Stimulated activated CD4-positive, alpha-beta T cell treated with anti-CD3 and anti-CD28 coated beads, Interleukin-15, amount 100 ng/mL, for 24 hours (primary cell): ENCODE data around the gene UNC119.

ENCODE experiments used
- DNase-seq: peaks from one replicate; pipeline ENCODE4 v3.0.0-alpha.2; 2020

The UNC119 gene

DNA sequence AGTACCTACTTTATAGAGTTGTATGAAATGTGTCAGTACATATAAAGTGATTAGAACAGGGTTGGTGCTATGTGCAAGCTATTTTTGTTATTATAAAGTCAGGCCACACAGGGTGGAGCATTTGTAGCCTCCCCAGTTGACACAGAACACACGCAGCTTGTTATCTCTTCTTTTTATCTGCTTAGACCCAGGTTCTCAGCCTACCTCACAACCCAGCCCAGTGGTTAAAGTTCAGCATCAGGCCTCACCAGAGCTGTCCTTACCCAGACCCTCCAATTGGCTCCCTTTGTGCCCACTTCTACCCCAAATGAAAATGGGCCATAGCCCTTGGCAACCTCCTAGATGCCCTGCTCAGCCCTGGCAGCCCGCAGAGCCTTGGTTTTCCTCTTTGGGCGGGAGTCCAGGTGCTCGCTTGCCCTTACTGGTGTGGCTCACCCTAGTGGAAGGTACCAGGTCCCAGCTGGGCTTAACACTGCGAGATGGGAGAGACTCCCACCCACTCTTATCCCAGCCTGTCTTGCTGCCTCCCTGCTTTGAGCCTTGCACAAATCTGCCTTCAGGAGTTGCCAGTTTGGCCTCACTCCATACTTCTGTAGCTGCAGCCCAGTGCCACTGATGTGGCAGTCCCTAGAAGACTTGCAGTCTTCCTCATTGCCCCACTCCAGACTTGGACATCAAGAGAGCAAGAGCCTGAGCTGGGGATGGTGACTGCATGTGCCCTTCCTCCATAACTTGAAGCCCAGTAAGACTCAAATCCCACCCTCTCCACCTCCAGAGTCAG, 20.0 kb upstream of the UNC119 start:
- DNase-seq, result no peak

DNA sequence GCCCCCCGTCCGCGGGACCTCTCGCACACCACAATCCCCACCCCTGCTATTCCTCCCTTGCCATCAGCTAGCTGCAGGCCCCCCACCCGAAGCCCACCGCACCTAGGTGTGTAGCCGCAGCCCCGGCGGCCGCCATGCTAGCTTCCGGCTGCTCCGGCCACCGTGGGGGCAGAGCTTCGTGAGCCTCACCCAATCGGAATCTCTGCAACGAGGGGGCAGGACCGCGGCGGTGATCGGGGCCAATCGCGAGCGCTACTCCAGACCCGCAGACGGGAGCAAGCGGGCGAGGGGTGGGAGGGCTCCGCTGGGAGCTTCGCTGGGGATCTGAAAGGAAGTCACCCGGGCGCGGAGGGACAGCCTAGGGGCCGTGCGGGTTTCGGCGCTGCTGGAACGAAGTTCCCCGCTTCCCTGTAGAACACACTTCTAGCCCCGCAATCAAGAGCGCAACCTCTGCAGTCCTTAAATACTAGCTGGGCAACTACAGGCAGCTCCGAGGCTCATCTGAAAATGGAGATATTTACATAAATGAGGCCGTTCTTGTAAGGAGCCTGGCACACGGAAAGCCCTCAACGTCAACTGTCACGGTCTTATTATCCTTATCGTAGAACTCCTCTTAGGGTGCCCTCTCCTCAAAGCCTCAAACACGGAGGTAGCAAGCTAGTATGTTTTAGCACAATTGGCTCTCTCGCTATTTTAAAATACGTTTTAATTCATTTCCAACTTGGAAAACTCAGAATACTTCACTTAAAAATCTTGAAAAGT, 19.1 kb upstream of the UNC119 start, which contains the start of gene PIGS:
Gene PIGS (minus strand): TSS at position 164 of the 762 bp plus-strand sequence. CDS start 28 bp downstream, at position 136.
- DNase-seq, result peak; percentile 98

- DNase-seq, result peak; percentile 69
Measured at GRCh38 chr17:28570716-28571360, 18.4 kb upstream of the UNC119 start.

GRCh38 chr17:28569446-28569845, 17.0 kb upstream of the UNC119 start:
- no peak for DNase-seq

DNA sequence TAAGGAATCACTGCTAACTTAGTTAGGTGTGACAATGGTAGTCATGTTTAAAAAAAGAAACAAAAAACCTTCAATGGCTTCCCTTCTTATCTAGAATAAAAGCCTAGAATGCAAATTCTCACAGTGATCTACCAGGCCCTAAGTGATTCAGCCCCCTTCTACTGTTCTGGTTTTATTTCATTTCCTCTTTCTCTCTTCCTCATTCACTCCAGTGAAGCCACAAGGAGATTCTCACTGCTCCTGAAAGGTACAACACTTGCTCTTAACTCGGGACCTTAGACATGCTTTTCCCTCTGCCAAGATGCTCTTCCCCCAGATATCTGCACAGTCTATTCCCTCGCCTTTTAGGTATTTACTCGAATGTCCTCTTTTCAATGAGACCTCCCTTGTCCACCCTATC, 15.2 kb upstream of the UNC119 start:
- DNase-seq, result no peak

DNA sequence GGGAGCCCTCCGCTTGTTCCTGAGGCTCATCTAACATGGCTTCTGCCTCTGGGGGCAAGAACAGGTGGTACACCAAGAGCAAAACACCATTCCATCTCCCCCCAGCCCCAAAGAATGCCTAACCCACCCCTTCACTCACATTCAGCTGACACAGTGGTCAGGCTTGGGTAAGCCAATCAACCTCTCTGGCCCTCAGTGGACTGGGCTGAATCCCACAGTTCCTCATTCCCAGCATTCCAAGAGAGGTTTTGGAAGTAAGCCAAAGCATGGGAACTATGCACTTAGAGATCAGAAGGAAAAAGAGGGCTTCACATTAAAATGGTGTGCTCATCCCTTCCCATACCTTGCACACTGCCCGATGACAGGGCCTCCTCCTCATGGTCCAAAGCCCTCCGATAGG, 11.1 kb upstream of the UNC119 start:
- no peak for DNase-seq

DNA sequence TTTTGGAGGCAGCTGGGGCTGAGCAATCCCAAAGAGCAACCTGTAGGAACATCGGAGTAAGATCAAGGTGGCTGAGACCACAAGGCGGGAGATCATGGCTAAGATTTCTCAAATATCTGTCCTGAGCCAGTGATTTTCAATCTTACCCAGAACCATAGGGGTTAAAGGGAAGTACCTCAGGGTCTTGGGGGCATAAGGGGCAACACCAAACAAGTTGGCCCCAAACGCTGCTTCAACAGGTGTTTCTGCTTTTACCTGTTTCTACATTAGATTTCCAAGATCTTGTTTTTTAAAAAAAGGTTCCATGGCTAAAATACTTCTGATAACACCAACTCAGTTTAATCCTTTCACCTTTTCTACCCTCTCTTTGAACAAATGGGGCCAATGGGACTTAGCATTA, 2.6 kb upstream of the UNC119 start:
- DNase-seq, result no peak

- DNase-seq, result no peak
Measured at GRCh38 chr17:28554565-28554964, 2.1 kb upstream of the UNC119 start.

DNA sequence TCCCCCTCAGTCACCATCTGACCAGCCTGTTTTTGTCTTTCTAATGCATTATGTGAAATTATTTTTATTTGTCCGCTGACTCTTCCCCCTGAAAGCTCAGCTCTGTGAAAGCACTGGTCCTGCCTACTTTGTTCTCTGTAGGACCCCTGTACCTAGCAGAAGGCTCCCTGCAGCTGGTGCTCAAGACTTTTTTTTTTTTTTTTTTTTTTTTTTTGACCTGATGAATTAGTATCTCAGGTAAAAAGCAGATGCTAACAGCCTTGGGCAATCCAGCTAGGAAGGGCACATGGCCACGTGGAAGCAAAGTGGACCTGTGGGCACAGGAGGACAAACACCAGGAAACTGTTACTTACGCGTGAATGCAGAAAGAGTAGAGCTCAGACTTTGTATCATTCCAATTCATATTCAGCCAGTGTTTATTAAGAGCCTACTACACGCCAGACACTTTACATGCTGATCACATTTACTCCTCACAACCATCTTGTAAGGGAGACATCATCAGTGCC, 629 bp upstream of the UNC119 start:
- DNase-seq, result no peak

DNA sequence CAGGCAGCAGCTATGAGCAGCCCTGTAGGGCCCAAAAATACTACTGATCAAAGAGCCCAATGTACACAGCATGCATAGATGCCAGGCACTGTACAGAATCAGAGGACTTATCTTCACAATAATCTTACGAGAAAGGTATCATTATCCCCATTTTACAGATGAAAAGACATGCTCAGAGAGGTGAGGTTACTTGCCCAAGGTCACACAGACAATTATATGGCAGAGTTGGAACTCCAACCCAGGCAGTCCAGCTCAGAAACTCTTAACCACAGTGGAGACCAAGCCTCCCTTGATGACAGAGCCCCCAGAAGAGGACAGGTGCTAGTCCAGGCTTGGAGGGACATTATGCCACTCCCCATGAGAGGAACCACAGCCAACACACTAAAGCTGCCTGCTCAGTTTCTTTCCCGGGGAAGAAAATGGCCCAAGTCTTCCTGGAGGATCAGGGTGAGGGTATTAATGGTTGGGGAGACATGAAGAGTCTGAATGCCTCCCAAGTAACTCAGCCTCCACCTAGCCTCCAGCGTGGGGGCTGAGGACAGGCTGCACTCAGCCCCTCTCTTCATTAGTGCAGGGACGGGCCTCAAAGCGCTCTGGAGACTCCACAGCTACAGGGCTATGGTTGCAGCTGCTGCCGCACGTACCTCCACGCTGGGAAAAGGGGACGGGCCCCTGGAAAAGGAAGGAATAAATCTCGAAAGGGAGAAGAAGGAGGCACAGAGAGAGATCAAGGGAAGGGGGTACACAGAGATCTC, 826 bp downstream of the UNC119 start:
- DNase-seq, result no peak

- no peak for DNase-seq
Measured at GRCh38 chr17:28550858-28551257, 1.6 kb downstream of the UNC119 start.

- DNase-seq, result peak; percentile 65
Measured at GRCh38 chr17:28549236-28550132, 2.9 kb downstream of the UNC119 start.

DNA sequence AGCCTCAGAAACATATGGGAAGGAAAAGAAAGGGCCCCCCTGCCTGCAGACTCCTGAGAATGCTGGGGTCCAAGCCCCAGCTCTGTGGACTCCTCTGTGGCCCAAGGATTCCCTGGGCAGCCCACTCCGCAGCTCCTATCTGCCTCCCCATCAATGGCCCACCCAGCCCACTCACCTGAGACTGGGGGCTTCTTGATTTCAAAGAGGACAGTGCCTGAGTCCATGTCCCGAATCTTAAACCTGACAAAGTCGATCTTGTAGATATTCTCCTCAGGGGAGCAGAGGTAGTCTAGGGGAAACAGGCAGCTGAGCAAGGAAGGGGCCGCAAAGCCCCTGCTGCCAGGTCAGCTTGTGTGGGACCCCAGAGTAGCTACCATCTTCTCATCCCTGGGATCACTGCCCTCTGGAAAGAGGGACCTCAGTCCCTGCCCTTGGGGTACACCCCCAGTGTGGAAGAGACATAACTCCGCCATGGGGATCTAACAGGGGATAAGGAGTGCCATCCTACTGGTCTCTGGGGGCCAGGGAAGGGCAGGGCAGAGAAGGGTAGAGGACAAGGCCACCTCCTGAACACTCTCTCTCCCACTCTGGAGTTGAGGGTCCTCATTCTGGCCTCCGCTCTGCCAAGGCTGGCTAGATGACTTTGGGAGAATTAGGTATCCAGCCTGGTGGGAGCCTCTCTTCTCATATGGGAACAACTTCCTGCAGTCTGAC, 3.9 kb downstream of the UNC119 start:
- DNase-seq, result no peak

GRCh38 chr17:28547623-28548416, 4.6 kb downstream of the UNC119 start:
- peak; percentile 82 for DNase-seq

DNA sequence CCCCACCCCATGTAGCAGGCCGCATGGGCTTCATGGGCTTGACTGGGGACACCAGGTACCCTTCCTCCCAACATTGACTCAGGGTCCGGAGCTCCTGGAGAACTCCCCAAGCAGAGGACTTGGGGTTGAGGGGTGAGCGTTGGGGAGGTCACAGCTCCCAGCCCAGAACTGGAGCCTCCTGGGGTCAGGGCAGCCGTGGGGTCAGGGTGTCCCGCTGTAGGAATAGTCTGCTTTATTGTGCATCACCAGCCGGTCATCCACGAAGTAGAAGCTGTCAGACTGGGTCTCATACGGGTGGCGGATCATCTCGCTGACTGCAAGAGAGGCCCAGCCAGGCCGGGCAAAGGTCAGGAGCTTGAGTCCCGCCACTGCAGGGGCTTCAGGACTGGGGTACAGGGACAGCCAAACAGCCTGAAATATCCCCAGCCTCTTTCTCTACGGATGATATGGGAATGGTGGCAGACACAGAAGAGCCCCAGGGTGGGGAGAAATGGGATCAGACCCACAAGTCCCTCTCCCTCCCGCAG, 5.3 kb downstream of the UNC119 start:
- no peak for DNase-seq

DNA sequence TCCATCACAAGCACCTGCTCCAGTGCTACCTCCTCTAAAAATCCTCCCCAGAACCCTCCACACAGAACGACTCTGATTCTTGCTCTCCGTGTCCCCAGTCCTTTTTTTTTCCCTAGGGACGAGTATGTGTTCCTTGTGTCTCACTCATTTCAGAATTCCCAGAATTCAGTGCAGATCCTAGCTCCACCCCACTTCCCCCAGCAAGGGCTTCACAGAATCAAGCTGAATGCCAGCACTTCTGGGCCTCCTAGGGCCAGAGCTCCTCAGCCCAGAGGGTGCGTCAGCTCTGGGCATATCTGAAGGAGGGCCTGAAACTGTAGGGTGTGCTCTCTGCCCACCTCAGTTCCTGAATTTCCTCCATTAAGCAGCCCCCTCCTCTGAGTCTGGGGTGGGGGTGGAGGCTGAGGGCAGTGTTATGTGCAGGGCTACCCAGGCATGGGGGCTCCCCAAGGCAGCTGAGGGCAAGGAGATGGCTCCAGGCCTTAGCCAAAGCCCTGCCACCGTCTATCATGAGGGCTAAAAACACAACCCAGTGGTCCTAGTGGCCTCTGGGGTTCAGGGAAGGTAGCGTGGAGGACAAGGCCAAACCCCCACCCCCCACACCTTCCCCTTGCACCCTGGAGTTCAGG, 6.5 kb downstream of the UNC119 start:
- no peak for DNase-seq

DNA sequence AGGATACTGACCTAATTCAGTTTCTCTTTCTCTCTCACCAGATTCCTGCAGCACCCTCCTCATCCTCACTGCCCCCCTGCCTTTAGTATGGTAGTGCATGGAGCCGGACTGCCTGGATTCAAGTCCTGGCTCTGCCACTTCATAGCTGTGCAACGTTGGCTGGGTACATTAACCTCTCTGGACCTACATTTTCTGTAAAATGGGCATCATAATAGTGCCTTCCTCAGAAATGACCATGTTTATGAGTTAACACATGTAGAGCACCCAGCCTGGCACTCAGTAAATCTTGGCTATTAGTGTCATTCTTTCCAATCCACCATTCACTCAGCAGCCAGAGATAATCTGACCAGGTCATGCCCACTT, 7.3 kb downstream of the UNC119 start:
- no peak for DNase-seq

GRCh38 chr17:28544402-28545140, 7.9 kb downstream of the UNC119 start:
- no peak for DNase-seq

GRCh38 chr17:28541439-28541838, 11.0 kb downstream of the UNC119 start:
- DNase-seq, result no peak
